IgD-negative memory B cell (primary cell): ENCODE data around the gene TNP2. TPM values are rescaled to one million over a fixed set of nuclear protein-coding genes. Genes with fewer than 3 reads are reported as not detected.
A peak's percentile ranks its signal among the peaks of the same experiment; 100 is the strongest.
"Not testable (repeated sequence)": the region's sequence is repeated elsewhere in the genome, so short reads cannot be mapped to it uniquely, and the experiment has no call there.

Source experiments
- H3K27ac Mint-ChIP-seq, 3 donors: one replicate each; pipeline ENCODE4 v1.8.0; 2020 to 2022; ENCODE audit warnings: mild to moderate bottlenecking in 3 of 3, mixed read lengths in 3 of 3, moderate library complexity in 1 of 3
- H3K27me3 Mint-ChIP-seq: one replicate; pipeline ENCODE4 v1.8.0; 2021; ENCODE audit warnings: mixed read lengths
- H3K36me3 Mint-ChIP-seq: one replicate; pipeline ENCODE4 v1.8.0; 2020; ENCODE audit warnings: mild to moderate bottlenecking, mixed read lengths
- H3K4me1 Mint-ChIP-seq, 3 donors: one replicate each; pipeline ENCODE4 v1.8.0; 2020 to 2022; ENCODE audit warnings: mixed read lengths in 3 of 3, mild to moderate bottlenecking in 1 of 3
- H3K4me3 Mint-ChIP-seq, 4 donors: one replicate each; pipeline ENCODE4 v1.8.0; 2020 to 2022; ENCODE audit warnings: mild to moderate bottlenecking in 4 of 4, mixed read lengths in 4 of 4, moderate library complexity in 3 of 4
- H3K9me3 Mint-ChIP-seq, 3 donors: one replicate each; pipeline ENCODE4 v1.8.0; 2020 to 2021; ENCODE audit warnings: mixed read lengths in 3 of 3, mild to moderate bottlenecking in 1 of 3
- polyA plus RNA-seq: library from polyadenylated mRNA; unstranded; fragments of 300-500 nt; fragmentation: Illumina TruSeq; gene quantifications from one replicate; pipeline ENCODE4 v1.2.3, GENCODE V29; 2021

TNP2 gene
- polyA plus RNA-seq, 1 donor from 2014 or later = not detected

- Mint-ChIP-seq H3K4me3 (peak overlapping the region in 1 of 4 donors; percentile 6), H3K9me3 (no peaks in the 10 kb centered on the region), H3K4me1 (peaks cover 5 to 14% (median 6%) of the 10 kb centered on the region in 3 donors)
Measured at GRCh38 chr16:11234884-11235702, 34.0 kb downstream of the TNP2 start.

GRCh38 chr16:11233727-11234376 is 35.3 kb downstream of the TNP2 start:
- Mint-ChIP-seq H3K36me3 (no peaks in the 10 kb centered on the region), H3K9me3 (no peaks in the 10 kb centered on the region), H3K4me3 (peak overlapping the region in 3 of 4 donors; percentile 13 to 86 (median 33)), H3K27me3 (no peaks in the 10 kb centered on the region), H3K27ac (peak overlapping the region in 1 of 3 donors; percentile 80), H3K4me1 (peaks cover 6 to 14% (median 7%) of the 10 kb centered on the region in 3 donors)

More at GRCh38 chr16:11234884-11235702, 34.0 kb downstream of the TNP2 start:
- no peaks in the 10 kb centered on the region for H3K27me3 Mint-ChIP-seq
- H3K36me3 Mint-ChIP-seq = no peaks in the 10 kb centered on the region
- no peak overlapping the region for H3K27ac Mint-ChIP-seq

DNA sequence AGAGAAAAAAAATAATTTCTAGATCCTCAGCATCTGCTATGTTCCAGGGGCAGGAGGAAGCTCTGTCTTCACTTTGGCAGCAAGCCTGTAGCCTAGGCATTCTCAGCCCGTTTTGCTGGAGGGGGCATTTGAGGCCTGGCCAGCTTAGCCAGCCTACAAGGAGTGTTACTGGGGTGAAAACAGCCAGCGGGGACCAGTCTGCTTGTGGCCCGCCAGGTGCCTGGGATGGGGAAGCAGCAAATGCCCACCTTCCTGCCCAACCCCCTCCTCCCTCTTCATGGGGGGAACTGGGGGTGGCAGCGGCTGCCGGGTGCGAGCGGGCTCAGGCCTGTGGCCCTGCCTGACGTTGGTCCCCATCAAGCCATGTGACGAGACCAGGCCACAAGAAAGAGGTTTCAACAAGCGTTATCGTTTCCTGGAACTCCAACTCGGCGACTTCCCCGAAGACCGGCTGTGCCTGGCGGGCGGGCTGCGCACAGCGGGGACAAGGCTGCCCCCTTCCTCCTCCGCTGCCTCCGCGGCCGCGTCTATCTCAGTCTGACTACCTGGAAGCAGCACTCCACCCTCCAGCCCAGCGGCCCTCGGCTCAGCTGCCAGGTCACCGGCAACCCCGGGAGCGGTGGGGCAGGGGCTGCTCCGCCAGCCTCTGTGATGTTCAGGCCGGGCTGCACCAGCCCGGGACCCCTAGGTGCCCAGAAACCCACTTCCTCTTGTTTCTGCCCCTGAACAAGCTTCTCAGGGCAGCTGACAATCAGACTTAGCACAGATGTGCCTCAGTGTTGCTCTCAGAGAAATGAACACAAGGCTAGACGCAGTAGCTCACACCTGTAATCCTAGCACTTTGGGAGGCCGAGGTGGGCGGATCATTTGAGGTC is 36.0 kb downstream of the TNP2 start:
- Mint-ChIP-seq H3K4me1 (peaks cover 6 to 14% (median 12%) of the 10 kb centered on the region in 3 donors), H3K27ac (peak overlapping the region in 1 of 3 donors; percentile 80), H3K27me3 (no peaks in the 10 kb centered on the region), H3K4me3 (peak overlapping the region; percentile 45 to 86 (median 66)), H3K9me3 (no peaks in the 10 kb centered on the region), H3K36me3 (no peaks in the 10 kb centered on the region)

DNA sequence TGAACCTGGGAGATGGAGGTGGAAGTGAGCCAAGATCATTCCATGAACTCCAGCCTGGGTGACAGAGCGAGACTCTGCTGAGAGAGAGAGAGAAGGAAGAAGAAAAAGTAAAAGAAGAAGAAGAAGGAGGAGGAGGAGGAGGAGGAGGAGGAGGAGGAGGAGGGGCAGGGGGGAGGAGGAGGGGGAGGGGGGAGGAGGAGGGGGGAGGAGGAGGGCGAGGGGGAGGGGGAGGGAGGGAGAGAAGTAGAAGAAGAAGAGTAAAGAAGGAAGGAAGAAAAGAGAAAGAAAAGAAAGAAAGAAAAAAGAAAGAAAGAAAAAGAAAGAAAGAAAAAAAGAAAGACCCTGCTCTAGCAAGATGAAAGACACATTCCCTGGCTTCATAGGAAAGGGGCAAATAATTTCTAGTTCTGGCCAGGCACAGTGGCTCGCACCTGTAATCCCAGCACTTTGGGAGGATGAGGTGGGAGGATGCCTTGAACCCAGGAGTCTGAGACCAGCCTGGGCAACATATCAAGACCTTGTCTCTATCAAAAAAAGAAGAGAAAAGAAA is 36.7 kb downstream of the TNP2 start:
- no peaks in the 10 kb centered on the region for H3K36me3 Mint-ChIP-seq
- no peaks in the 10 kb centered on the region for H3K27me3 Mint-ChIP-seq
- peak overlapping the region in 1 of 3 donors; percentile 80 for H3K27ac Mint-ChIP-seq
- H3K4me3 Mint-ChIP-seq = peak overlapping the region; percentile 45 to 86 (median 66)
- peaks cover 6 to 14% (median 12%) of the 10 kb centered on the region in 3 donors for H3K4me1 Mint-ChIP-seq
- no peaks in the 10 kb centered on the region for H3K9me3 Mint-ChIP-seq

GRCh38 chr16:11231367-11231970 is 37.7 kb downstream of the TNP2 start:
- H3K4me1 Mint-ChIP-seq = peaks cover 6 to 14% (median 12%) of the 10 kb centered on the region in 3 donors

DNA sequence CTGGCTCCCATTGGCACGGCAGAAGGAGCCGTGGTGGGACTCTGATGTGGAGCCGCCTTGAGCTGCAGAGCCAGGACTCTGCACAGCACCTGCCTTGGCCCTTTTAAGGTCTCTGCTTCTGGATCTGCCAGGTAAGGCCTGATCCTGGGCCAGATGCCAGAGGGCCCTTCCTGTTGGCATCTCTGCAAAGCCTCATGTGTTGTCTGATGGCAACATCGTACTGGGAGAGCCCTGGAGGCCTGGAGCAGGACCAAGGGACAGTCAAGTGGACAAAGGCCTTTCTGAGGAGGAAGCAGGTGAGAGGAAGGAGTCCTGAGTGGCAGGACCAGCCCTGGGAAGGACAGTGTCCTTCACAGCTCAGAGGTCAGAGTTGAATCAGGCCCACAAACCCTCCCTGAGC is 39.2 kb downstream of the TNP2 start:
- Mint-ChIP-seq H3K27ac (no peak overlapping the region), H3K4me3 (peak overlapping the region in 1 of 4 donors; percentile 58), H3K27me3 (no peaks in the 10 kb centered on the region), H3K4me1 (peaks cover 13 to 22% (median 15%) of the 10 kb centered on the region in 3 donors), H3K9me3 (no peaks in the 10 kb centered on the region), H3K36me3 (no peaks in the 10 kb centered on the region)

More at GRCh38 chr16:11231367-11231970, 37.7 kb downstream of the TNP2 start:
- H3K27me3 Mint-ChIP-seq = no peaks in the 10 kb centered on the region
- peak overlapping the region in 2 of 3 donors; percentile 63 to 67 for H3K27ac Mint-ChIP-seq
- H3K9me3 Mint-ChIP-seq = no peaks in the 10 kb centered on the region
- no peaks in the 10 kb centered on the region for H3K36me3 Mint-ChIP-seq
- H3K4me3 Mint-ChIP-seq = peak overlapping the region in 2 of 4 donors; percentile 8 to 29

GRCh38 chr16:11229432-11229831 is 39.7 kb downstream of the TNP2 start:
- Mint-ChIP-seq H3K4me3 (peak overlapping the region in 1 of 4 donors; percentile 58), H3K36me3 (no peaks in the 10 kb centered on the region), H3K27me3 (no peaks in the 10 kb centered on the region), H3K9me3 (no peaks in the 10 kb centered on the region), H3K27ac (peak overlapping the region in 1 of 3 donors; percentile 5), H3K4me1 (peaks cover 18 to 27% (median 20%) of the 10 kb centered on the region in 3 donors)

- peak overlapping the region; percentile 78 to 96 (median 87) for H3K4me3 Mint-ChIP-seq
- H3K9me3 Mint-ChIP-seq = no peaks in the 10 kb centered on the region
- H3K27ac Mint-ChIP-seq = peak overlapping the region; percentile 77 to 96 (median 93)
- no peaks in the 10 kb centered on the region for H3K27me3 Mint-ChIP-seq
- H3K36me3 Mint-ChIP-seq = no peaks in the 10 kb centered on the region
- H3K4me1 Mint-ChIP-seq = peaks cover 19 to 24% (median 22%) of the 10 kb centered on the region in 3 donors
Measured at GRCh38 chr16:11225677-11226549, 43.2 kb downstream of the TNP2 start.

DNA sequence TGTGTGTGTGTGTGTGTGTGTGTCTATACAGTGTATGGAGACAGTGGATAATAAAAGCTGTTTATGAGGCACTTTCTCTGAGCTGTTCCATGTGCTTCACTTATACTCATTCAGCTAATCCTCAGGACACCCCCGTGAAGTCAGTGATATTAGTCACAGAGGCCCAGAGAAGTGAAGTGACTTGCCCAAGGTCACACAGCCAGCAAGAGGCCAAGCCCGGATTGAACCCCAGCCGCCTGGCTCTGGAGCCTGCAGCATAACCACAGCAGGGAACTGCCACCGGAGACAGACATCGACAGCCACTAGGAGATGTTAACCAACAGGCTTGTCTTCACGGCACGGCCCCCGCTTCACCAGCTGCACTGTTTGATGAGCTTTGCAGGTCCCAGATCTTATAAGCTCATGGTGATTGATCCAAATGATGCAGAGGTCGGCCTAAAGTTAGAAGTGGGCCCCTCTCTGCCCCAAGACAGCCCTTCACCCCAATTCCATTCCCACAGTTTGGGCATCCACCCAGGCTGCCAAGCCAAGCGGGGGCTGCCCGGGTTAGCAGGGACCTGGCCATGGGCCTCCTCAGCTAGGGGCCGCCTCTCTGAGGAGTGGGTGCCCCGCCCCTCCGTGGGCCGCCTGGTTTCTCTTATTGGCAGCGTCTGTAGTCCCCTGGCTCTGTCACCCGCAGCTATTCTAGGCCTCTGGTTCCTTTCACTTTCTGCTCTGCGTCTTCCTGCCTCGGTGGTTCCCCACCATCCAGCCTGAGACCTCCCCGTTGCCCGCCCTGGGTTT is 44.0 kb downstream of the TNP2 start:
- Mint-ChIP-seq H3K27me3 (no peaks in the 10 kb centered on the region), H3K36me3 (no peaks in the 10 kb centered on the region), H3K4me1 (peaks cover 19 to 24% (median 23%) of the 10 kb centered on the region in 3 donors), H3K9me3 (no peaks in the 10 kb centered on the region), H3K27ac (peak overlapping the region; percentile 77 to 96 (median 93)), H3K4me3 (peak overlapping the region; percentile 78 to 96 (median 87))

DNA sequence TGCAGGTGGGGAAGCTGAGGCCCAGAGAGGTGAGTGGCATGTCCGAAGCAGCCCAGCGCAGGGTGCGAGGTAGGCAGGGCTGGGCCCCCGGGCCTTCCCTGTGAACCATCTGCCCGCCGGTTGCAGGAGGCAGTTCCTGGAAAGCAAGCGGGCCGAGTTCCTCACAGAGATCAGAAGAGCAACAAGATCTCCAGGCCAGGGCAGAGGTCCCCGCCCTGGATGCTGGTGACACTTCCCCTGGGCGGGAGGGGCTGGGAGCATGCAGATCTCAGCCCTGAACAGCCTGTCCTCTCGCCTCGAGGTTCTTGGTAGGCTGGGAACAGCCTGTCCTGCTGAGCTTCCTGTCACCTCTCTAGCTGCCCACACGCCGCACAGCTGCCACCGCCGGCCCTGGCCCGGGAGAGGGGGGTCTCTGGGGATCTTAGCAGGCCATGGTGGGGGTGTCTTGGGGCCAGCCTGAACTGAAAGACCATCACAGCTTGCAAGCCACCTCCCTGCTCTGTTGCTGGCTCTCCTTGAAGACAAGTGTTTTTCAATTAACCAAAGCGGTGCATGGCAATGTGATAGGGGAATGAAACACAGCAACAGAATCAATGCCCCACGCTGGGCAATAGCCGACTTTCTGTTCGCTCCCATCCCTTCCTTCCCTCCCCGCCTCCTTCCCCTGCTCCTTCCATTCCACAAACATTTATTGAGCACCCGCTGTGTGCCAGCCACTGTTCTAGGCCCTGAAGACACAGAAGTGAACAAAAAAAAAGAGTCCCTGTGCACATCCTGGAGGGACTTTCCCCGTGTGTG is 44.8 kb downstream of the TNP2 start:
- peak overlapping the region; percentile 52 to 96 (median 87) for H3K4me3 Mint-ChIP-seq
- H3K9me3 Mint-ChIP-seq = no peaks in the 10 kb centered on the region
- H3K27ac Mint-ChIP-seq = peak overlapping the region; percentile 77 to 96 (median 93)
- H3K4me1 Mint-ChIP-seq = peaks cover 20 to 25% (median 24%) of the 10 kb centered on the region in 3 donors
- H3K27me3 Mint-ChIP-seq = no peaks in the 10 kb centered on the region
- H3K36me3 Mint-ChIP-seq = no peaks in the 10 kb centered on the region

- H3K27ac Mint-ChIP-seq, H3K27me3 Mint-ChIP-seq, H3K4me3 Mint-ChIP-seq, H3K9me3 Mint-ChIP-seq, H3K36me3 Mint-ChIP-seq: not testable (repeated sequence)
- peaks cover 22 to 27% (median 22%) of the 10 kb centered on the region in 3 donors for H3K4me1 Mint-ChIP-seq
Measured at GRCh38 chr16:11220507-11220906, 48.6 kb downstream of the TNP2 start.

- Mint-ChIP-seq H3K9me3 (peaks cover 3 to 7% (median 7%) of the 10 kb centered on the region in 3 donors), H3K36me3 (no peaks in the 10 kb centered on the region), H3K4me1 (peaks cover 10 to 14% (median 13%) of the 10 kb centered on the region in 3 donors), H3K4me3 (no peak overlapping the region), H3K27ac (no peak overlapping the region), H3K27me3 (no peaks in the 10 kb centered on the region)
Measured at GRCh38 chr16:11219178-11219577, 49.9 kb downstream of the TNP2 start.
